TTC549 (cell line): Measurements from ENCODE around the gene TAGAP.

Experiments
- FAIRE-seq: peaks from 2 replicates; lab custom pipeline; 2012; peaks lifted over from hg19 to GRCh38; lab: Jason Lieb, UNC

TAGAP gene

DNA sequence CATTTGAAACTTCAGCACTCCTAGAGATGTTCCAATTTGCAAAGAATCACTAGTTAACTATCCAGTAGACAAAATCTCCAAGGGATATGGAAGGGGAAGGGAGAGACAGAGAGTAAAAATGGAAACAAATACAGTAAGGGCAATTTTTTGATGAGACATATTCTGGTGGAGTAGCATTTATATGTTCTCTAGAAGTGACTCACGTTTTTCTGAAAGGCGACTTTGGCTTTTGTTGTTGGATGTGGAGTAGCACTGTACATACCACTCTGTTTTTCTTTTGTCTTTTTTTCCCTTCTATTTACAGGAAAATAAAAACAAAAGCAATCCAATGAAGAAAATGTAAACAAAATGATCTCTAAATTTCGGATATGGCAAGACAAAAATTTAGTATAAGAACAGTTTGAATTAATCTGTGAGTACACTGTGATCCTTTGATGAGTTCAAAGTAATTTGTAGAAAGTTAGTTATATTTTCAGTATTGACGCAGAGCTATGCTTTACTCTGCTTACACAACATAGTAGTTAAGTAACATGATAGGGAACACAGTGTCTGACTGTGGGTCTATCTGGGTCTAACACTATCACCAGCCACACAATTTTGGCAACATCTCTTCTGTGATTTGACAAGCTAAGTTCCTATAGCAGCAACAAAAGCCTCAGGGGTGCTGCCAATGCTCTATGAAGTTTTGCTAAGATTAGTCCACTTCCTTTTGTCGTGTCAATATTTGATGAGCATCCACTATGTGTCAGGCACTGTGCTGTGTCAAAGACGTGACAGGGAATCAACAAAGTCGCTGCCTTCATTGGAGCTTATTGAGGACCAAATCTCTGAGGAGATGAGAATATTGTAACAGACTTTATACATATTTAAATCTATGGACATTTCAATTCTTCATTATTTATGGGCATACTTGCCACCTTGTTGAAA, 27.3 kb upstream of the TAGAP start:
- FAIRE-seq, result no peak

DNA sequence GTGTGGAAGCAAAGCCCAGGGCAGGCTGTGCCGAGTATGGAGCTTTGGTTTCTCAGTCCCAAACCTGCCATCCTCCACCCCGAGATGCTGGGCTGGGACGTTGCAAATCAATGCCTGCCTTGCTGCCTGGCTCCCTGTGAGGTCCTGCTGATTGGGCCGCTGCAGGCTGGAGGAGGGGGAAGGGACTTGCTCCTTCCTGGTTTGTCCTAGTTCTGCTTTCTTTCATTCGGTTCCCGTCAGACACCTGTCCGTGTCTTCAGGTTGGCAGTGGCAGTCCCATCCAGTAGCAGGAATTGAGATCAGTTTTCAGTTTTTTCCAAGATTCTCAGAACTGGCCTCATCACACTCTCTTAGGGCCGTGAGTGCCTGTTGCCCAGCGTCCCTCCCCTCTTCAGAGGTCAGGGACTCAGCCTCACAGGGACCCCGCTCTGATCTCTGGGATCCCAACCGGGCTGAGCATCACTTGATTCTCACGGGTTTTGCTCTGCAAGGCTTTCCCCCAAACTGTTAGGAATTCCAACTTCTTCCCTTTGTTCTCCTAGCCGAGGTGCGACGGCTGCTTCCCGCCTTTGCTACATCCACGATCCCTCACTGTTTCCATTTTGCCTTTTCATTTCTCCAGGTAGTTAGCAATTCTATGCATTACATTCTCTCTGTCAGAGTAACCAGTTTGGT, 24.2 kb upstream of the TAGAP start:
- no peak for FAIRE-seq

DNA sequence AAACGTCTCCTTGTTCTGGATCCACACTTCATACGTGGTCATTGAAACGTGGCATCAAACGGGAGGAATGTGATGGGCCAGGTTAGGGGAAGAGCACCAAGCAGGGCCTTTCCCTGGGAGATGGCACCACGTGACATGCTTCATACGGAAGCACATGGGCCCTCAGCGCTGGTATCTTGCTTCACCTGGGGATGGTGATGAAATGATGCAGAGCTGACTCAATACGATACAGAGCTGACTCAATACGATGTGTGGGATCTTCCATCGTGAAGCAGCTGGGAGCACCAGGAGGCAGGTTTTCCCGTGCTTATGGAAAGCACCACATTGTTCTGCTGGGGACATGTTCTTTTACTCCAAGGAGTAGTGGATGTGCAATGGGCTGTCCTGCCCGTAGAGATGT, 22.5 kb upstream of the TAGAP start:
- no peak for FAIRE-seq

DNA sequence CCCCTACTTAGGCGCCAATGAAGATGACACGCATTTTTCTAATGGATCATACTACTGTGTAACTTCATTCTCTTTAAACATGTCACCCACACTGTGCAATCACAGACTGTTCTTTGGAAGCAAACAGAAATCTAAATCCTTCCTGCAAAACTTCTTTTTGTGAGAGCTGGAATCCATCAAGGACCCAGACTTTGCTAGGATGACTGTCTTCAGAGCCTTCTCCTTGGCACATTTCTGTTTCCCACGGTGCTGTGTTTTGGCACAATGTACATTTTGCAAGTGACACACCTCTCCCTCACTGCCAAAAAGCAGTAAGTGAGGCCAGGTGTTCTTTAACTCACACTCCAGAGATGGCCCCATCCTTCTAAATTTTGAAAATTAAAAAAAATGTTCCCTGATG, 21.7 kb upstream of the TAGAP start:
- no peak for FAIRE-seq

DNA sequence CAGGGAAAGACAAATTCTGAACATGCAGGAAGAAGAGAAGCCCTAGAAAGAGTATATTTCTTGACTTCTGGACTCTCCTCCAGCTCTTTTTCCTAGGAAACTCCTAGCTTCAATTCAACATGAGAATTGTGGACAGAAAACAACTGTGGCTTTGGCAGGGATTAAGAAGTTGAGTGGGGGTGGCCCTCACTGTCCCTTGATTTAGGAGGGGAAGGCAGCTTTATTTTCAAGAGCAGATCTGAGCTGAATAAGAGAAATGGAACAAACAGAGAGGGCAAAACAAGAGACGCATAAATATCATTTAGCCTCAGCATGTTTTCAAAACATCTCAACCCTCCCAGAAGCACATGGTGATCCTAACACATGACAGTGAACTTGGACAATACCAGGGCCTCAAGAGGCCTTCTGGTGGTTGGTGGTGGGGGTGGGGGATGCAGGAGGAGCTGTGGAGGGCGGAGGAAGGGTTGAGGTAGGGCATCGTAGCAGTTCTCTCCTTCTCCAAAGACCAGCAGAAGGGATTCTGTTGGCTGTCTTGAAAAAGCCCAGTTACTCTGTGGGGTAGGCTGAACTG, 21.1 kb upstream of the TAGAP start:
- no peak for FAIRE-seq

DNA sequence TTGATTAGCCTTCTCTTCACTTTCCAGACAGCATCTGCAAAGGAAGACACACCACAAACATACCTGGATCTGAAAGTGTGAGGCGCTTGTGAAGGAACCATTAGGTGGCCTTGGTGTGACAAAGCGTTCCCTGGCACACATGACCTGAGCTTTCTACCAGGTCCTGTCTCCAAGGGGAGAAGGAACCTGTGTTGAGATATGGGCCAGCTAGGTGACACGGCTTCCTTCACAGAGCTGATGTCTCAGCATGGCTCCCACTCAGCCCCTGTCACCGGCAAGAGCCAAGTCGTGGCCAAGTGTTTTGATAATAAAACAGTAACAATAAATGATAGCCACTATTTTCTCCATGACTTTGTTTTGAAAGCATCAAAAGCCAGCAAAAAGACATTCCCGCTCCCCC, 20.3 kb upstream of the TAGAP start:
- no peak for FAIRE-seq

DNA sequence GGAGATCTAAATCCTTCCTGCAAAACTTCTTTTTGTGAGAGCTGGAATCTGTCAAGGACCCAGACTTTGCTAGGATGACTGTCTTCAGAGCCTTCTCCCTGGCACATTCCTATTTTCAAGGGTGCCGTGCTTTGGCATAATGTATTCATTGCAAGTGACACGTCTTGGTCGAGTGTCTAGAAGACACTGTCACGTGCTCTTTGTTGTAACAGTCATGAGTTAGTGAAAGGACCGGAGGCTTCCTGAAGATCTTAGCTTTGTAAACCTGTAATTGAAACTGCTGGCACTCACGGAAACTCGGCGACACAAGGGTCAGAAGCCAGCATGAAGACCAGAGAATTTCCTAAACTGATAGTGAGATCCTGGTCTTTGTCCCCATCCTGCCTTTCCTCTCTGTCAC, 19.7 kb upstream of the TAGAP start:
- FAIRE-seq, result no peak

DNA sequence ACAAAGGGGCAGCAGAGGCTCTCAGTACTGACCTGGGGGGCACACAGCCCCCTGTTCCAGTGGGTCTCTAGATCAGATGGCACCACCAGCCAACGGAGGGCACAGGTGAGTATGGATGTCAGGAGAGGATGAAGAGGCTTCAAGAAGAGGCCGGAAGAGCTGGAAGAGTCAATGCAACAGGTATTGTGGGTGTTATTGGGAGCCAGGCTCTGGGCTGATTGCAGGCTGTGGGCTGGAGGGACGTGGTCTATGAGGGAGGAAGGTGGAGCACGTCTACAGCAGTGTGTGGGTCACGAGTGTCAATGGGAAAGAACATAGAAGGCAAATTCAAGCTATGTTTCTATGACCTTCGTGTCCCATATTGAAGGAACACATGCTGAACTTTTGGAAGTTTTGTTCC, 18.8 kb upstream of the TAGAP start:
- FAIRE-seq, result no peak

DNA sequence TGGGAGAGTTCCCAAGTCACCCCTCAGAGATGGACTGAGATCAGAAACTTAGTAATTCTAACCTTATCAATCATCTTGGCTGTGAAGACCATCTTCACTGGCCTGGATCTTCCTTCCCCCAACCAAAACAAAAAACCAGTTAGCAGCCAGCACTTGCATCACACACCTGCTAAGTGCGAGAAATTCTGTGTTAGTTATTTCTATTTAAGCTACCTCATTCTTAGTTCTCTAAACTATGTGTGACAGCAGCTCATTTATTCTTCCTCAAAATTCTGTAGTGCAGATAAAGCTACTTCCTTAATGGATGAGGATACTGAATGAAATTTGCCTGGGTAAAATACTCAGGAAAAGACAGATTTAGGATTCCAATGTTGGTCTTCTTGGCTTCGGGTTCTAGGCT, 18.2 kb upstream of the TAGAP start:
- no peak for FAIRE-seq

DNA sequence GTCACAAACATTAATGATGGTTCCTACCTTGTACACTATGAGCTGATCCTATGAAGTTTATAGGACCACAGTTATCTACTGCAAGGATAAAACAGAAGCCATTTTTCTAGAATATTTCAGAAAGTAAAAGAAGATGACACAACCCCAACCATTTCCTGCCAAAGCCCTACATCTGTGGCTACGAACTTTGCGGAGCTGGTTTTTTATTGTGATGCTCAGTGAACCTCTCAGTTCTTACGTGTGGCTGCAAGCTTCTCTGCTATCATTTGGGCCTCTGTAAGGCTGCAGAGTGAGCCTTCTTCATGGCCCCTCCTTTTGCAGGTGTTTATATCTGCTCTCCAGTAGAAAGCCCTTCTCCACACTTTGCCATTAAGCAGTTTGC, 17.8 kb upstream of the TAGAP start:
- FAIRE-seq, result no peak

DNA sequence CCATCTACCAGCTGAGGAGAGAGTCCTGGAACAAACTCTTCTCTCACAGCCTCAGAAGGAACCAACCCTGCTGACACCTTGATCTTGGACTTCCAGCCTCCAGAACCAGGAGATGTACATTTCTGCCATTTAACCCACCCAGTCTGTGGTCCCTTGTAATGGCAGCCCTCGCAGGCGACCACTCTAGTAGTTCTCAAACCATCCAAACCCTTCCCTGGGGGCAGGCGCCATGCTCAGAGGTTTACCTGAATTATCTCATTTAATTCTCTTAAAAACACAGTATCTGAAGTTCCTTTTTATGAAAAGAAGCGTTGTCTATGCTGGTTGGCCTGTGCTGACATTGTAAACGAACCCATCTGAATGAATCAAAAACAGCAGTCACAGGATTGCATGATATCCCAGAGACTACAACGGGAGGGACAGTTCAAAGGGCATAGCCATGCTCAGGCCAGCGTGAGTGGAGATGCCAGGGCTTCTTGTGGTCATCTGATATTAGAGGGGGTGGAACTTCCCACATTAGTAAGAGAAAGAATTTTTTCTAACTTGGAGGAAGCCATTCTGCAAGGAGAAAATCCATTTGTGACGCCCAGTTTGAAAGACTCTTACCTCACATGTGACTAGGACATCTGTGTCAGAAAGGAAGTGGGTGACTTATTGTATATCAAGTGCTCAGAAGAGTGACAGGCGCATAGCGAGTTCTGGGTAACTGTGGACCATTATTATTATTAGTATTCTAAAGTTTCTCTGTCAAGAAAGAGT, 17.2 kb upstream of the TAGAP start:
- FAIRE-seq, result no peak

DNA sequence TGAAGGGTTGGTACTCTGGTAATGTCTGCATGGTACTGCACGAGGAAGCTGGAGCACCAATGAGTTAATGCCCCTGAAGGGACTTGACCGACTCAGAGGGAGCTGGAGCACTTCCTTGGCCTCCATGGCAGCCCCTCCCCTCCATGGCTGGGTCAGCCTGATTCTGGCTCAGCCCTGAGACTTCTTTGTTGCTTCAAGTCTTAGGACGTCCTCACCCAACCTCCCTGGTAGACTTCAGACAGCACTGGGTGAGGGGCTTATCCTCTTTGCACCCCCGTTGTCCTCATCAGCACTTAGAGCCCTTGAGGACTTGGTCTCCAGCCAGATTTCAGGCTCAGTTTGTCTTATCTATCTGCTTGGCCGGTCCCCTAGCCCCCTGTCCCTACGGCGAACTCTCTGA, 16.4 kb upstream of the TAGAP start:
- no peak for FAIRE-seq

DNA sequence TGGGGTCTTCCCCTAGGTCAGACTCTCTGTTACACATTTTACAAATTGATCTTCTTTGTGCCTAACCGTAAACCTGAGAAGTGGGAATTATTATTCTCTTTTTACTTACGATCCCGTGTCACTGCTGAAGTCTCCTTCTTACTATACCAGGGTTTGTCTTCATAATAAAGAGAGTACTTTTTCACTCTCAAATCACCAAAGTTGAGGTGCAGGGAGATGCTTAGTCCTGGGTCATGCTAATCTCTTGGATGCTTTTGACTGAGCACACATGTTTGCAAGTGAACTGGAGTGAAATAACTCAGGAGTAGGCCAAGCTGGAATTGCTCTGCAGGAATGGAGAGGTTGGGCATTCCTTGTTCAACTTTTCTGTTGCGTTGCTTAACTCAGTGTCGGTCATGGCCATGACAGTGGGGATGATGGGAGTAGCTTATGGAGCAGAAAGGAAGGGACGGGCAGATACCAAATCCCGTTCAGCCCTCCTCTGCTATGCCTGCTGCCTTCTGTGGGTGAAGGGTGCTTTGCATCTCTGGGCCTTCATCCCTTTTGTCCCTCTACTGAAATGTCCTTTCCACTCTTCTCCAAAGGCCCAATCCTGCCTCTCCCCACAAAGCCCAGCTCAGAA, 15.2 kb upstream of the TAGAP start:
- no peak for FAIRE-seq

DNA sequence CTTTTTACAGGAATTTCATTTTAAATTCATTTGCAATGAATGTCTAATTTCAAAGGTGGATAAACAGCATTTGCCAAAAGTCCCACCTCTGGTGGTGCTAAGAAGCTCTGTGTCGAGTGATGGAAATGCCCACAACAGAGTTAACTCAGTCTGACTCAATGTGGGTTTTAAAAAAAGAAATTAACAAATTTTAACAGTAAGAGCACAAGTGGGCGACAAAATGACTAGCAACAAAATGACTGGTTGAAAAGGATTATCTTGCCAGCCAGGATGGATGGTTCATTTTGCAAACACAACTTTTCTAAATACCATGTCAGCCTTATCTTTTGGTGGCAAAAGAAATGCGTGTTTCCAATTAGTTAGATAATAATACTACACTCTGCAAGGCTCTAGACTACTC, 14.3 kb upstream of the TAGAP start:
- no peak for FAIRE-seq

DNA sequence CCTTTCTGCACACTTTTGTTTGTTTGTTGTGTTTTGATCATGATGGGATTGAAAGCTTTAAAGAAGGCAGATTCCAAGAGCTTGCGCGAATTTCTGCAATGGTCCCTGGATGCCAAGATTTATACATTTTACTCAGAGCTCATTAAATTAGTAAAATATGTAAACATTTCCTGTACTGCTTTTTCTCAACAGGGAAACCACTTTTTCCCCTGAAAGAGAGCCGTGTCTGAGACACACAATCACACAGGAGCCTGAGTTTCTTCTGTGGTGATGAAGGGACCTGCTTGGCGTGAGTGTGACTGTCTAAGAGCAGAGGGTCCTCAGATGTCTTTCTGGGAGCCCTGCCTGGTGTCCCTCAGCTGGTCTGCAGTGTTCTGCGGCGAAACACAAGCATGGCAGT, 12.1 kb upstream of the TAGAP start:
- no peak for FAIRE-seq

DNA sequence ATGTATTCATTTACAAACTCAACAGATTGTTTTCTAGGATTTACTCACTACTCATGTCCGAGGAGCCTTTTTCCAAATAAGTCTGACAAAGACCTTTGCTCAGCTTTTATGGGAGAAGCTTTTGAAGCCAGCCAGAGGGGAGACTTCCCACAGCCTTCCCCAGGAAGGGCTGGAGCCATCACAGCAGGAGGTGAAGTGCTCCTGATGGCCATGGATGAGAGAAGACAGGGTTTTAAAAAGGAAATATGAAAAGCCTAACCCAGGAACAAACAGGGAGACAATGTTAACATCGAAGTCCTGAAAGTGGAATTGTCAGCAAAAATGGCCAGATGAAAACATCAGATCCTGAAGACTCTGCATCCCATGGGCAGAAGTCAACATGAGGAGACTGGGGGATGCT, 11.6 kb upstream of the TAGAP start:
- no peak for FAIRE-seq

DNA sequence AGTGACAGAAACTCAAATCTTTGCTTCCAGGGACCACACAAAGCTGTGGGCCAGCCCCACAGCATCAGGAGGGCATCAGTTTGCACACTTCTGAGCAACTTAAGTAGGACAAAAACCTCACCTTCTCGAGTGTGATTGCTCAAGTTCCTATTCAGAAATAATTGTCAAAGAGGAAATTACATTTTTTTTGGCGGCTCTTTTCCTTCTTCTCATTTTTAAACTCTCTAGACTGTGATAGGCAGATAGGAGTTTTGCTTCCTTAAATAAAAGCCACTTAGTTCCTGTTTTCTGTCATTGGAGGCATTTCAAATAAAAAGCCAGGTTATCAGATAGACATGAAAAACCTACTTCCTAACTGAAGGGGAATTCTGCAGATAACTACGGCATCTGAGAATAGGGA, 11.2 kb upstream of the TAGAP start:
- no peak for FAIRE-seq

DNA sequence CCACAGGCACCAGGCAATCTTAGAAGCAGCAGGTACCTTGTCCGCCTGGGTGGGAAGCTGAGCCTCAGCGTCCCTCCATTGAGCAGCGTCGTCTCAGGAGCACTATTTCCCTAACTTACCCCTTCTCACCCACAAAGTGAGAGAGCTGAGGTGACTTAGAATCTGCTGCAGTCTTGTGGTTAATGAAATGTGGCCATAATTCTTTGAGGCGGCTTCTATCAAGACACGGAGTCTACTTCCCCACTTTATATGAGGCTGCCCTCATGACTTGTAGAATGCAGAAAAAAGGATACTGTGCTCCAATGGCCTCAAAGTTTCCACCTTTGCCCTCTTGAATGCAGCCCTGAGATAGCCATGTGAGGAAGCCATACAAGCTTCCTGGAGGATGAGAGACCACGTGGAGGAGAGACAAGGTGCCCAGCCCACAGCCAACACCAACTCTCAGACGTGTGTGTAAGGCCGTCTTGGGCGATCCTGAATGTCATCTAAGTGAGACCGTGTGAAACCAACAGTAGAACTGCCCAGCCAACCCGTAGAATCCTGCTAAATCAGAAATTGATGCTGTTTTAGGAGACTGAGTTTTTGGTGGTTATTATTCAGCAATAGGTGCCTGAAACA, 9.1 kb upstream of the TAGAP start:
- no peak for FAIRE-seq

DNA sequence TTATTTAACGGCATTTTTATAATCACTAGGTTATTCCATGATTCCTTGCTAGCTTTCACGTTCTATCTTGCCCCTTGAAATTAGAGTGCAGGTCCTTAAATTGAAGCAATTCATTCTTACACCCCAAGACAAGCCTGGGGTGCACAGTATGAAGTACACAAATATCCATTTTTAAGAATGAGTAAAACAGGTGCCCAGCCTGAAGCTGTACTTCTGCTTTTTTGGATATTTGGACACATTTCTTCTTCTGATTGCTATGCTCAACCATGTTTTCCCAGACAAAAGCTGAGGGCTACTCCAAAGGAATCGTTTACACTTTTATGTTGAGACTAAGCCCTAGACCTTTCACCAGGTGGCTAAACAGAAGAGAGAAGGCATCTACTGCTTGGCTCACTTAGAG, 7.9 kb upstream of the TAGAP start:
- no peak for FAIRE-seq

DNA sequence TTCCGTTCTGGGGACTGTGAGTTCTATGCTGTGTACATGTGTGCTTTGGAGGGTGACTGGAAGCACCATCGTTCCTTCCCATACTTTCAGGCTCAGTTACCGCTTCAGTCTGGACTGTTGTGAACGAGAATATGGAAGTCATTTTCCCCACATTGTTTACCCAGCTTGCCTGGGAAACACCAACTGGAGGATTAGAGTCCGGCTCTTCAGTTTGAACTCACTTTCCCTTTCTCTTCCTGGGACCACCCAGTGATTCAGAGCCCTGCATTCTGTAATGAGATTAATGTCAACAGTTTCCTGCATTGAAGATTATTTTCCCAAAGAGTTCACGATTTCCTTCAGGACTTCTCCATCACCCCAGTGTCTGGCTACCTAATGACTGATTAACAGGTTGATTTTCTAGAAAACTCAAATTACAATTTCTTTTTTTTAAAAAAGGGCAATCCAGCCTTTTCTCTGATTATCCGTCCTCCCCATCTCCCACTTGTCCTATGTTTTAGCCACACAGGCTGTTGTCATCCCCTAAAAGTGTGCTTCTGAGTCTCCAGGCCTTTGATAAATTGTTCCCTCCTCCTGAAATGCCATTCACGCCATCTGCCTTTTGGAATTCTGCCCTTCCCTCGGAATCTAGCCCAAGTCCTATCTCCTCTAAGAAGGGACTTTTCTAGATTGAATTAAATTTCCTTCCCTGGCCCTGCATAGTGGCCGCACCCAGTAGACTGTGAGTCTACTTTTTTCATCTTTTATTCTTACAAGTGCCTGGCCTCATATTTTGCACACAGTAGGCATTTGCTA, 3.3 kb upstream of the TAGAP start:
- FAIRE-seq, result no peak

DNA sequence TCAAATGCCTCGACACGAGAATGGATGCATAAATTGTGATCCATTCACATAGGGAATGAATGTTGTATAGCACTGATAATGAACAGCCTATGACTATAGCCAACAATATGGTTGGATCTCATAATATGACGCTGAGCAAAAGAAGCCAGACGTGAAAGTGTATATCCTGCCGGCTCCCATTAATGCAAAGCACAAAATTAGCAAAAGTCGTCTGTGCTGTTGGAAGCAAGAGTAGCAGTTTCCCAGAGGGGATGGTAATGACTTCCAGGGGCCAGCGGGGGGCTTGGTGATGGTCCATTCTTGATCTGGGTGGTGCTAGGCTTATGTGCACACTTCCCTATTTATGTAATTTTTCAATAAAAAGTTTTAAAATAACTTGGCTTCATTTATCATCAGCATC, 1.0 kb upstream of the TAGAP start:
- no peak for FAIRE-seq
